A673 (cell line): ENCODE measurements around the gene WLS. TPM values are rescaled to one million over a fixed set of nuclear protein-coding genes. Genes with fewer than 3 reads are reported as not detected.
A peak's percentile ranks its signal among the peaks of the same experiment; 100 is the strongest.

ENCODE experiments used
- BruUV-seq: library from RNA; stranded (reverse); fragments of 400-500 nt; replicated peaks from 2 replicates; lab custom pipeline; 2021; lab: Mats Ljungman, UMichigan
- CTCF ChIA-PET: fragments of 300-600 bp; sonication (Branson Sonifier 250); formaldehyde crosslinking; loops from one replicate; lab custom pipeline; 2022; ENCODE audit warnings: antibody characterized with exemption; lab: Charles Lee
- POLR2A ChIA-PET: fragments of 300-600 bp; sonication (Branson Sonifier 250); formaldehyde crosslinking; loops from one replicate; lab custom pipeline; 2022; ENCODE audit warnings: antibody characterized with exemption; ENCODE audit not compliant: low non-redundant PET; lab: Charles Lee
- DNase-seq: peaks from one replicate; pipeline ENCODE4 v3.0.0-alpha.2; 2015; ENCODE audit warnings: low spot score
- H3K27ac ChIP-seq: fragments of 200-600 bp; sonication (generic); 2 replicates; pipeline ENCODE4 v1.5.1; 2016; ENCODE audit warnings: mixed run types, low read depth, mild to moderate bottlenecking, mixed read lengths, antibody characterized with exemption, low read length; ENCODE audit not compliant: poor library complexity, severe bottlenecking
- H3K27me3 ChIP-seq: fragments of 200-600 bp; sonication (generic); replicated peaks from 2 replicates; pipeline ENCODE4 v1.6.1; 2017; ENCODE audit warnings: mixed run types, low read depth, mild to moderate bottlenecking, mixed read lengths, antibody characterized with exemption, low read length; ENCODE audit not compliant: insufficient read depth, poor library complexity
- H3K36me3 ChIP-seq: fragments of 200-600 bp; sonication (generic); 2 replicates; pipeline ENCODE4 v1.6.1; 2016; ENCODE audit warnings: mixed run types, mild to moderate bottlenecking, mixed read lengths, antibody characterized with exemption, low read length; ENCODE audit not compliant: insufficient read depth, poor library complexity, severe bottlenecking
- H3K4me1 ChIP-seq: fragments of 200-600 bp; sonication (generic); 2 replicates; pipeline ENCODE4 v1.6.1; 2017; ENCODE audit warnings: mixed run types, mild to moderate bottlenecking, mixed read lengths, antibody characterized with exemption, low read length; ENCODE audit not compliant: insufficient read depth, poor library complexity, severe bottlenecking
- H3K4me3 ChIP-seq: fragments of 200-600 bp; sonication (generic); 2 replicates; pipeline ENCODE4 v1.5.1; 2016; ENCODE audit warnings: low read depth, mixed run types, mild to moderate bottlenecking, mixed read lengths, low read length; ENCODE audit not compliant: poor library complexity, severe bottlenecking
- H3K9me3 ChIP-seq: fragments of 200-600 bp; sonication (generic); 2 replicates; pipeline ENCODE4 v1.6.1; 2016; ENCODE audit warnings: mixed run types, low read depth, mild to moderate bottlenecking, mixed read lengths, antibody characterized with exemption, low read length; ENCODE audit not compliant: poor library complexity, severe bottlenecking
- EZH2 ChIP-seq: fragments of 200-600 bp; sonication (generic); IDR thresholded peaks from 2 replicates; pipeline ENCODE4 v1.6.1; 2017; ENCODE audit warnings: borderline replicate concordance, low read depth, mild to moderate bottlenecking, mixed read lengths, antibody characterized with exemption, low read length; ENCODE audit not compliant: poor library complexity, severe bottlenecking
- intact Hi-C: fragments of 100-400 bp; cut with micrococcal nuclease; formaldehyde crosslinking; loops from one replicate; pipeline ENCODE4 v1.10.0; 2022; ENCODE audit not compliant: unreplicated experiment
- total RNA-seq: library from RNA; stranded (reverse); gene quantifications from 2 replicates; pipeline ENCODE4 v1.2.3, GENCODE V29; 2021
- TF ChIP-seq, protein P1 (sequence below): fragments of 300-800, 200-600 bp; sonication (generic); conservative IDR thresholded peaks from 2 replicates; pipeline ENCODE4 v1.5.1; 2017; ENCODE audit warnings: low read depth, mild to moderate bottlenecking, antibody characterized with exemption, low read length, moderate library complexity, mixed read lengths

Gene WLS
- total RNA-seq, 1 experiment from 2014 or later = 144 TPM

DNA sequence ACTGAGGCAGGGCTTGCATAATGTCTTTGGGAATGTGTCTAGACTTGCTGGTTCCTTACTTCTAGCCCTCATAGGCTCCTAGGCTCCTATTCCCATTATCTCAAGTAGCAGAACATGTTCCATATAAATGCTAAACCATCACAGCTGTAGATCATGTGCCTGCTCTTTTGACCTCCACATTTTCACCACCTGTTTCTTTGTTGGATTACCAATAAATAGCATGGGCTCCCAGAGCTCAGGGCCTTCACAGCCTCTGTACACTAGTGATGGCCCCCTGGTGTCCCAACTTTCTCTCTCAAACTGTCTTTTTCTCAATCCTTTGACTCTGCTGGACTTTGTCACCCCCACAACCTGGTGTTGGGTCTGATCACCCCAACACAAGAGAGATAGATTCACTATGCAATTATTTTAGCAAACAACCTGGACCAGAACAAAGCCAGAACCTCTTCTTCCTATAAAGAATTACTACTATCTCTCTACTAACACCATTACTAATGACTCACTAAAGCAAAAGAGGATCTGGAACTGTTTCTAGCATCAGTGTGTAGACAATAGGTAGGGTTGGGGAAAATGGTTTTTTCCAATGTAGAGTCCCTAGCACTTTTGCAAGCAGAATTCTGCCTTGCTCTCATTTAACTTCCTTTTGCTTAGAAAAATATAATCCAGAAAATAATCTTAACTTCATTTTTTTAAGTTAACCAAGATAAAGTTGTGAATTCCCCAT is 51.7 kb downstream of the WLS start:
- BruUV-seq = no TSS peak
- H3K36me3 ChIP-seq = peaks cover 5% of the 10 kb centered on the region
- ChIA-PET POLR2A (no interaction called here), CTCF (interaction anchor here (0.6 kb wide), 1 partner anchor 166 kb away, joined by 11 read pairs; no protein-coding TSS in a partner anchor)
- peaks cover 5% of the 10 kb centered on the region for H3K4me1 ChIP-seq
- TF ChIP-seq, protein P1, sequence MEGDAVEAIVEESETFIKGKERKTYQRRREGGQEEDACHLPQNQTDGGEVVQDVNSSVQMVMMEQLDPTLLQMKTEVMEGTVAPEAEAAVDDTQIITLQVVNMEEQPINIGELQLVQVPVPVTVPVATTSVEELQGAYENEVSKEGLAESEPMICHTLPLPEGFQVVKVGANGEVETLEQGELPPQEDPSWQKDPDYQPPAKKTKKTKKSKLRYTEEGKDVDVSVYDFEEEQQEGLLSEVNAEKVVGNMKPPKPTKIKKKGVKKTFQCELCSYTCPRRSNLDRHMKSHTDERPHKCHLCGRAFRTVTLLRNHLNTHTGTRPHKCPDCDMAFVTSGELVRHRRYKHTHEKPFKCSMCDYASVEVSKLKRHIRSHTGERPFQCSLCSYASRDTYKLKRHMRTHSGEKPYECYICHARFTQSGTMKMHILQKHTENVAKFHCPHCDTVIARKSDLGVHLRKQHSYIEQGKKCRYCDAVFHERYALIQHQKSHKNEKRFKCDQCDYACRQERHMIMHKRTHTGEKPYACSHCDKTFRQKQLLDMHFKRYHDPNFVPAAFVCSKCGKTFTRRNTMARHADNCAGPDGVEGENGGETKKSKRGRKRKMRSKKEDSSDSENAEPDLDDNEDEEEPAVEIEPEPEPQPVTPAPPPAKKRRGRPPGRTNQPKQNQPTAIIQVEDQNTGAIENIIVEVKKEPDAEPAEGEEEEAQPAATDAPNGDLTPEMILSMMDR = no peak
- TF ChIP-seq EZH2 = no peak
- no peak overlapping the region for H3K27ac ChIP-seq
- DNase-seq = no peak
- intact Hi-C loops = no loop called here
- no peak overlapping the region for H3K4me3 ChIP-seq
- no peaks in the 10 kb centered on the region for H3K9me3 ChIP-seq
- H3K27me3 ChIP-seq = no peaks in the 10 kb centered on the region

DNA sequence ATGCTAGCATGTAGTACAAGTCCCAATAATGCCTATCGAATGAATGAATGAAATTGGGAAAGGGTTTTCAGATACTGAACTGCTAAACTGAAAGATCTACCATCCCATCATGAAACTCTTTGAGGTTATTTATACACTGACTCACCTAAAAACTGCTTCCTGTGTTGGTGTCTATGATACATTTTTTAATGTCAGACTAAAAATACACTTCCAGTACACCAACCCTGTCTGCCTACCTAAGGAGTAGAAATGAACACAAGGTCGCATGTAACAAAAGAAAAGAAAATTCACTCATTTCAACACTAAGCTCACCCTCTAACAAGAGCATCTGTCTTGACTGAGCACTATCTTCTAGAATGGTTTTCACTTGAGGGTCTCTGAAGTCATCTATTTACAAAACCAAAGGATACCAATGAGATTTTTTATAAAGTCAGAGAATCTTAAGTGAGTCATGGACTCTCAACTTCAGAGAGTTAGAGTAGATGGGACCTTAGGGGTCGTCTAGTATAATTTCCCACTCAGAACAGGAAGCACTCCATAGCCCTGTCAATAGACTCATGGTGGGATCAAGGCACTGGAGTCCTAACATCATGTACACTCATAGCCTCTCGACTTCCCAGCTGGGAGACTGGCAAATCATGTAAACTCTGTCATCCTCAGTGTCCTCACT is 53.4 kb downstream of the WLS start:
- Histone ChIP-seq H3K4me3 (no peak overlapping the region), H3K36me3 (no peaks in the 10 kb centered on the region), H3K9me3 (no peaks in the 10 kb centered on the region), H3K27me3 (no peaks in the 10 kb centered on the region), H3K4me1 (peaks cover 14% of the 10 kb centered on the region), H3K27ac (no peak overlapping the region)
- no peak for DNase-seq
- intact Hi-C loops = loop anchor here (2.0 kb wide), 1 partner anchor 16 kb away; no protein-coding TSS in a partner anchor
- BruUV-seq = no TSS peak
- TF ChIP-seq, protein P1 = no peak
- TF ChIP-seq EZH2 = no peak
- ChIA-PET POLR2A (no interaction called here), CTCF (no interaction called here)

DNA sequence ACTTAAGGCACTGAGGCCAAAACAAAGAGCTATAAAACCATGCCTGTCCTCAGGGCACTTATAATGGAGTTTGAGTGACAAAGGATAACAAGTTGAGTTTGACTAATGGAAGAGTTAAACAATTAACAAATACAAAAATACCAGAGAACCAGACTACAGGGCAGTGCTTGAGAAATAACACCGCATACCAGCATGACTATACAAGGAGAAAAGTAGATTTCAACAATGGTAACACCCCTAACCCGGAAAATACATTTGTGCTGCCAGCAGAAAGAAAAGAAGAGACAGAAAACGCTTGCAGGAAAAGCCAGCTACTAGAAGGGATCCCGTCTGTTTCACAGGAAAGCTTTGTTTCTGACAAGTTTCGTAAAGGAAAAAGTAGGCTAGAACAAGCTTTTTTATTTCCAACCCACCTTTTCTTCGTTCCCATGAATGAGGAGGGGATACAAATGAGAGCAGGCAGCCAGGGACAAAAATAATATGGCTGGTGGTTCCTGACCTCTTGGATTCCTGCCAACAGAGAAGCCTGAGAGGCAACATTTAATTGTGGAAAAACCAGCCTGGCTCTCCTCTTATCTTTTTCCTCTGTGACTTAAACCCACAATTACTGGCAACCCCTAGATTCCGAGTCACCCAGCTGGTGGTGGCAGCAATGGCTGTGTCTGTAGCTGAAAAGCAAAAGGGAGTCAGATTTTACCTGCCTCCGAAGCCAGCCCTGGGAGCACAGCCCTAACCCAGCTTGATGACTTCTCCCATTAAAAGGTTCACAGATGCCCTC is 56.5 kb downstream of the WLS start:
- peaks cover 22% of the 10 kb centered on the region for H3K4me1 ChIP-seq

More for the DNA sequence above, 56.5 kb downstream of the WLS start:
- peak; percentile 15 for DNase-seq
- BruUV-seq = no TSS peak
- no peak for TF ChIP-seq EZH2
- TF ChIP-seq, protein P1 = no peak
- no peak overlapping the region for H3K4me3 ChIP-seq
- ChIA-PET POLR2A (no interaction called here), CTCF (no interaction called here)
- H3K27ac ChIP-seq = no peak overlapping the region
- no peaks in the 10 kb centered on the region for H3K9me3 ChIP-seq
- H3K27me3 ChIP-seq = no peaks in the 10 kb centered on the region
- no peaks in the 10 kb centered on the region for H3K36me3 ChIP-seq
- intact Hi-C loops = no loop called here
